GM06990 (cell line): Measurements from ENCODE around the gene EPAS1.

ENCODE experiments used
- DNase-seq: peaks from one replicate; pipeline ENCODE4 v3.0.0-alpha.2; 2011; ENCODE audit not compliant: insufficient read length; ENCODE audit errors: extremely low read depth
- H3K27me3 ChIP-seq: replicated peaks from 2 replicates; pipeline ENCODE4 v1.6.0; 2011; ENCODE audit warnings: low read length; ENCODE audit not compliant: control insufficient read depth, insufficient read depth
- H3K36me3 ChIP-seq: 2 replicates; pipeline ENCODE4 v1.5.1; 2011; ENCODE audit warnings: low read length; ENCODE audit not compliant: control insufficient read depth, insufficient read depth
- H3K4me3 ChIP-seq: replicated peaks from 2 replicates; pipeline ENCODE4 v1.5.1; 2011; ENCODE audit warnings: low read depth, mild to moderate bottlenecking, control low read depth, low read length
- TF ChIP-seq, protein P1 (sequence below): IDR thresholded peaks from 2 replicates; pipeline ENCODE4 v1.5.1; 2011; ENCODE audit warnings: low read length, control low read depth, mild to moderate bottlenecking, inconsistent platforms; ENCODE audit not compliant: insufficient read depth, poor library complexity, severe bottlenecking

EPAS1 gene

GRCh38 chr2:46377666-46378560 lies 80.7 kb downstream of the EPAS1 start:
- TF ChIP-seq, protein P1, sequence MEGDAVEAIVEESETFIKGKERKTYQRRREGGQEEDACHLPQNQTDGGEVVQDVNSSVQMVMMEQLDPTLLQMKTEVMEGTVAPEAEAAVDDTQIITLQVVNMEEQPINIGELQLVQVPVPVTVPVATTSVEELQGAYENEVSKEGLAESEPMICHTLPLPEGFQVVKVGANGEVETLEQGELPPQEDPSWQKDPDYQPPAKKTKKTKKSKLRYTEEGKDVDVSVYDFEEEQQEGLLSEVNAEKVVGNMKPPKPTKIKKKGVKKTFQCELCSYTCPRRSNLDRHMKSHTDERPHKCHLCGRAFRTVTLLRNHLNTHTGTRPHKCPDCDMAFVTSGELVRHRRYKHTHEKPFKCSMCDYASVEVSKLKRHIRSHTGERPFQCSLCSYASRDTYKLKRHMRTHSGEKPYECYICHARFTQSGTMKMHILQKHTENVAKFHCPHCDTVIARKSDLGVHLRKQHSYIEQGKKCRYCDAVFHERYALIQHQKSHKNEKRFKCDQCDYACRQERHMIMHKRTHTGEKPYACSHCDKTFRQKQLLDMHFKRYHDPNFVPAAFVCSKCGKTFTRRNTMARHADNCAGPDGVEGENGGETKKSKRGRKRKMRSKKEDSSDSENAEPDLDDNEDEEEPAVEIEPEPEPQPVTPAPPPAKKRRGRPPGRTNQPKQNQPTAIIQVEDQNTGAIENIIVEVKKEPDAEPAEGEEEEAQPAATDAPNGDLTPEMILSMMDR: no peak
- no peaks in the 10 kb centered on the region for H3K36me3 ChIP-seq

DNA sequence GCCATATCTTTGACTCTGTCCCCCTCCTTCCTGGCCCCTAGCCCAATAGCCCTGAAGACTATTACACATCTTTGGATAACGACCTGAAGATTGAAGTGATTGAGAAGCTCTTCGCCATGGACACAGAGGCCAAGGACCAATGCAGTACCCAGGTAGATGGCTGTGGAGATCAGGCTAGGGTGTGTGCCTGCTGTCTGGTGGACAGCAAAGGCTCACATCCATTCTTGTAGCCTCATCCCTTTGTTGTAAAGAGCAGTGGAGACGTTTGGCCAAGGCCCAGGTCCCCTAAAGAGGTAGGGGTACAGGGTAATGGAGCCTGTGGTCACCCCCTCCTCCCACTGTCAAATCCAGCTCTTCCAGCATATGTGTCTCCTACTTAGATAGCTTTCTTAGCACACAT lies 81.4 kb downstream of the EPAS1 start:
- H3K27me3 ChIP-seq: no peaks in the 10 kb centered on the region; the same call in 1 of the 2 replicates
- DNase-seq: no peak
- no peak overlapping the region for H3K4me3 ChIP-seq
- H3K36me3 ChIP-seq: no peaks in the 10 kb centered on the region
- TF ChIP-seq, protein P1: no peak

More at GRCh38 chr2:46377666-46378560, 80.7 kb downstream of the EPAS1 start:
- Histone ChIP-seq H3K27me3 (no peaks in the 10 kb centered on the region; the same call in 1 of the 2 replicates), H3K4me3 (no peak overlapping the region)
- DNase-seq: no peak

DNA sequence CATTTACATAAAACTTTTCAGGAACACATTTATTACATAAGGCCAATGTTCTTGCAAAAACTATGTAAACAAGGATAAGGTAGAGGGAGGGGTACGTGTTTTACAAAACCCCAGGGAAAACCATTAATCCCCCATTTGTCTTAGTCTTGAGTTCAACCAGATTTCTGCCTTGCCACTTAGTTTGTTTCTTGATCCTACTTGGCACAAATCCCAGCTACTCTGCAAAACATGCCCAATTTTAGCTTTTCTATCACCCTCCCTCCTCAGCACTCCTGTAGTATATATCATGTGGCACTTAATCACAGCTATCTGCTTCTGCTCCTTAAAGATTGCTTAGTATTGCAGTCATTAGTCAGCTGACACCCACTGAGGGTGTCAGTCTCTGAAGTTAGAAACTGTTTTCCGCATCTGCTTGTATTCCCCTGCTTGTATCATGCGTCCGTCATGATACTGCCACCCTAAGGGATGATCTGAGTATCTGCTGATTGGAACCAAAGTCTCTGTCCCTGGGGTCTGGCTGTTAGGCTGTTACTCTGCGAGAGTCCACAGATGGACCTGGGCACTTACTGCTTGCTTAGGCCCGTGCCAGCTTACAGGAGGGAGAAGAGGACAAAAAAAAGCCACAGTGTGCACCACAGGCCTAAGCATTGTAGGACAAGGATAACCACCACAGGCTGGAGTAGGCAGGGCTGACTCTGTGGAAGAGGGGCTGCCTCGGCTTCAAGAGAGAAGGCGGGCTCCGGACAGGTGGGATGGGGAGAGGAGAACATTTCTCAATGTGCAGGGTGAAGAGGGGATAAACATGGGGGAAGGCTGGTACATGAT lies 82.2 kb downstream of the EPAS1 start:
- Histone ChIP-seq H3K36me3 (no peaks in the 10 kb centered on the region), H3K4me3 (no peak overlapping the region), H3K27me3 (no peaks in the 10 kb centered on the region; the same call in 1 of the 2 replicates)
- no peak for DNase-seq
- TF ChIP-seq, protein P1: no peak

DNA sequence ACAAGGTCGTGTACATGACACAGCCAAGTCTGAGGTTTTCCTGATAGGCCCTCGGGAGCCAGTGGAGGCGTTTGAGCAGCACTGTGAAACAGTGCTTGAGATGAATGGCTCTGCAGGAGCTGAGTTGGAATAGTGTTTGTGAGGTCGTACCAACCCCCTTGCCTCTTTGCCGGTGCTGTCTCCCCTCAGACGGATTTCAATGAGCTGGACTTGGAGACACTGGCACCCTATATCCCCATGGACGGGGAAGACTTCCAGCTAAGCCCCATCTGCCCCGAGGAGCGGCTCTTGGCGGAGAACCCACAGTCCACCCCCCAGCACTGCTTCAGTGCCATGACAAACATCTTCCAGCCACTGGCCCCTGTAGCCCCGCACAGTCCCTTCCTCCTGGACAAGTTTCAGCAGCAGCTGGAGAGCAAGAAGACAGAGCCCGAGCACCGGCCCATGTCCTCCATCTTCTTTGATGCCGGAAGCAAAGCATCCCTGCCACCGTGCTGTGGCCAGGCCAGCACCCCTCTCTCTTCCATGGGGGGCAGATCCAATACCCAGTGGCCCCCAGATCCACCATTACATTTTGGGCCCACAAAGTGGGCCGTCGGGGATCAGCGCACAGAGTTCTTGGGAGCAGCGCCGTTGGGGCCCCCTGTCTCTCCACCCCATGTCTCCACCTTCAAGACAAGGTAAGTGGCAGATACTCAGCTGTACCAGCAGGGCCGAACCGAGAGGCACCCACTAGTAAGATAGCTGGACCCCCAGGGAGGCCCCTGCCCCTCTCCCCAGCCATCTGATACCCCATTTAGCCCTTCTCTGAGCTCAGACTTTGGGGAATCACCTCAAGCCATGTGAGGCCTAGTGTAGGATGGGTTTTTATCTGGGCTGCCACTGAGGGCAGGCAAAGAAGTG lies 83.1 kb downstream of the EPAS1 start:
- no peak overlapping the region for H3K4me3 ChIP-seq
- TF ChIP-seq, protein P1: no peak
- H3K27me3 ChIP-seq: no peaks in the 10 kb centered on the region; the same call in 1 of the 2 replicates
- no peaks in the 10 kb centered on the region for H3K36me3 ChIP-seq
- DNase-seq: no peak

- TF ChIP-seq, protein P1: no peak
- no peak overlapping the region for H3K4me3 ChIP-seq
- no peaks in the 10 kb centered on the region; the same call in 1 of the 2 replicates for H3K27me3 ChIP-seq
- no peak for DNase-seq
- H3K36me3 ChIP-seq: no peaks in the 10 kb centered on the region
Observed at GRCh38 chr2:46381263-46381849, 84.1 kb downstream of the EPAS1 start.
